CD4-positive, alpha-beta T cell treated with Interleukin-1 beta for 1 hour (primary cell): ENCODE measurements around the gene ZNF485.
"Not testable (repeated sequence)": the region's sequence is repeated elsewhere in the genome, so short reads cannot be mapped to it uniquely, and the experiment has no call there.

Experiments used
- DNase-seq, 2 donors: peaks; one replicate each; pipeline ENCODE4 v3.0.0-alpha.2; 2020 to 2022

ZNF485 gene

GRCh38 chr10:43607199-43607573 lies 948 bp downstream of the ZNF485 start:
- DNase-seq, result no peak

GRCh38 chr10:43610636-43611035 lies 4.4 kb downstream of the ZNF485 start:
- no peak for DNase-seq

- no peak for DNase-seq
Observed at GRCh38 chr10:43616697-43617370, 10.6 kb downstream of the ZNF485 start.

GRCh38 chr10:43619368-43619767 lies 13.1 kb downstream of the ZNF485 start:
- no peak for DNase-seq

- no peak for DNase-seq
Observed at GRCh38 chr10:43622038-43622437, 15.8 kb downstream of the ZNF485 start.

- DNase-seq, result peak in 1 of 2 donors; percentile 38
Observed at GRCh38 chr10:43623351-43623750, 17.1 kb downstream of the ZNF485 start.

GRCh38 chr10:43627942-43628341 lies 21.7 kb downstream of the ZNF485 start:
- DNase-seq, result no peak

GRCh38 chr10:43628956-43629355 lies 22.7 kb downstream of the ZNF485 start:
- DNase-seq, result no peak

GRCh38 chr10:43635816-43636215 lies 29.6 kb downstream of the ZNF485 start:
- DNase-seq, result not testable (repeated sequence)

GRCh38 chr10:43640603-43641002 lies 34.4 kb downstream of the ZNF485 start:
- no peak for DNase-seq

- DNase-seq, result no peak
Observed at GRCh38 chr10:43644252-43644651, 38.0 kb downstream of the ZNF485 start.

- no peak for DNase-seq
Observed at GRCh38 chr10:43645866-43646265, 39.6 kb downstream of the ZNF485 start.

- no peak for DNase-seq
Observed at GRCh38 chr10:43647576-43647975, 41.3 kb downstream of the ZNF485 start.

- DNase-seq, result no peak
Observed at GRCh38 chr10:43648095-43648397, 41.8 kb downstream of the ZNF485 start.

GRCh38 chr10:43648398-43649184 lies 42.4 kb downstream of the ZNF485 start, which contains the start of gene ZNF32:
Gene ZNF32, minus strand, starts transcription at chr10:43648881. Its CDS starts 2,748 bp downstream, at chr10:43646133.
- DNase-seq, result peak; percentile 84 to 85

- DNase-seq, result no peak
Observed at GRCh38 chr10:43649185-43649523, 42.9 kb downstream of the ZNF485 start.

- no peak for DNase-seq
Observed at GRCh38 chr10:43653746-43654145, 47.5 kb downstream of the ZNF485 start.

- DNase-seq, result no peak
Observed at GRCh38 chr10:43655311-43655710, 49.1 kb downstream of the ZNF485 start.

GRCh38 chr10:43658227-43658626 lies 52.0 kb downstream of the ZNF485 start:
- DNase-seq, result no peak

- DNase-seq, result no peak
Observed at GRCh38 chr10:43665054-43665453, 58.8 kb downstream of the ZNF485 start.

GRCh38 chr10:43666552-43666951 lies 60.3 kb downstream of the ZNF485 start:
- DNase-seq, result no peak

GRCh38 chr10:43667317-43667731 lies 61.1 kb downstream of the ZNF485 start:
- DNase-seq, result no peak
